ENCODE measurements around the gene BTRC. TPM values are rescaled to one million over a fixed set of nuclear protein-coding genes. Genes with fewer than 3 reads are reported as not detected.

Gene BTRC
- total RNA-seq, 1 experiment from 2014 or later, result 29.1 TPM

GRCh38 chr10:101602761-101603398 lies 248.9 kb downstream of the BTRC start (continued):
- TF ChIP-seq ZNF274 (IDR thresholded peaks at IDR 0.05; ENCODE audit: low read depth, low read length) (no peak), CBX3 (IDR thresholded peaks at IDR 0.05; ENCODE audit: low read depth) (no peak), TCF7L2 (IDR thresholded peaks at IDR 0.05; ENCODE audit: borderline replicate concordance, extremely low read depth, insufficient read depth, insufficient read length) (no peak), SIN3A (IDR thresholded peaks at IDR 0.05; ENCODE audit: low read depth) (no peak)

Small RNA genes within 50 kb of the gene (microRNA-seq; reads per million reads assigned to microRNA genes)
- gene MIR3158-1 (ENCODE audit: borderline number of aligned reads) (not detected), gene MIR3158-2 (ENCODE audit: borderline number of aligned reads) (not detected)

Other genes starting within 250 kb of the BTRC start
- not detected for gene TLX1, start 222.9 kb upstream of the BTRC start, total RNA-seq (2021; ENCODE audit: unreplicated experiment)
- not detected for gene LBX1, start 124.7 kb upstream of the BTRC start, total RNA-seq (2021; ENCODE audit: unreplicated experiment)
- 51.3 TPM for gene POLL, start 234.1 kb downstream of the BTRC start, total RNA-seq (2021; ENCODE audit: unreplicated experiment)
- gene DPCD, start 234.2 kb downstream of the BTRC start, total RNA-seq (2021; ENCODE audit: unreplicated experiment), result 39.5 TPM

Data from HCT116 (cell line).